ENCODE measurements around the gene MCAM. TPM values are rescaled to one million over a fixed set of nuclear protein-coding genes. Genes with fewer than 3 reads are reported as not detected.

MCAM gene
- total and polyA plus RNA-seq, 2 donors (not counting 3 experiments of a cell fraction or from before 2014, with no cell fraction given) = 1,027 to 2,543 TPM

GRCh38 chr11:119297938-119298337, 19.0 kb downstream of the MCAM start:
- no peak overlapping the region for H3K27ac ChIP-seq (ENCODE audit: insufficient read depth, low read depth, low read length)
- no peak for FAIRE-seq
- H4K20me1 ChIP-seq (replicated peaks; ENCODE audit: control insufficient read depth, extremely low read depth, insufficient read depth, low read length) = no peaks in the 10 kb centered on the region
- intact Hi-C loops (cut with micrococcal nuclease) (no loop called here), dilution Hi-C loops (cut with MboI; ENCODE audit: extremely low pct_ligation_motif_present, low sequenced_read_pairs) (no loop called here)
- H3K9me3 ChIP-seq (replicated peaks; ENCODE audit: control insufficient read depth, insufficient read depth, low read length) = no peaks in the 10 kb centered on the region
- H3K4me2 ChIP-seq (ENCODE audit: insufficient read depth, low read length) = no peak overlapping the region
- H3K4me1 ChIP-seq (ENCODE audit: control insufficient read depth, extremely low read depth, insufficient read depth, low read length) = no peaks in the 10 kb centered on the region
- BruUV-seq (replicated peaks) = no TSS peak
- peaks cover 23 to 24% of the 10 kb centered on the region in 2 experiments for H3K36me3 ChIP-seq (ENCODE audit: control insufficient read depth in 2 of 2, extremely low read depth in 1 of 2, insufficient read depth in 2 of 2, low read length in 2 of 2)
- no peaks in the 10 kb centered on the region for H3K79me2 ChIP-seq (ENCODE audit: control insufficient read depth, insufficient read depth, low read length)
- POLR2A ChIA-PET = no interaction called here
- H3K9me1 ChIP-seq (replicated peaks; ENCODE audit: control insufficient read depth, extremely low read depth, insufficient read depth, low read length) = no peaks in the 10 kb centered on the region
- no peak overlapping the region for H2AFZ ChIP-seq (ENCODE audit: low read depth, low read length)
- no peaks in the 10 kb centered on the region for H3K27me3 ChIP-seq (ENCODE audit: control insufficient read depth in 2 of 2, insufficient read depth in 2 of 2, low read length in 2 of 2)
- no peak overlapping the region for H3K9ac ChIP-seq (replicated peaks; ENCODE audit: extremely low read depth, insufficient read depth, low read length)
- CTCF ChIA-PET = interaction anchor here (0.6 to 1.9 kb wide), 4 partner anchors 15 to 30 kb away, joined by 3 to 4 read pairs (median 3); no protein-coding TSS in a partner anchor
- no peak overlapping the region for H3K4me3 ChIP-seq (replicated peaks in 1 of 3; ENCODE audit: insufficient read depth in 1 of 3, low read depth in 1 of 3, low read length in 3 of 3)
- TF ChIP-seq JUN (IDR thresholded peaks at IDR 0.05; ENCODE audit: borderline replicate concordance, insufficient read depth, insufficient read length, low read depth) = no peak
- TF ChIP-seq MYC (IDR thresholded peaks at IDR 0.05; ENCODE audit: low read depth, low read length) = no peak
- TF ChIP-seq CTCF (IDR thresholded peaks at IDR 0.05; ENCODE audit: extremely low read depth in 1 of 2, insufficient read depth in 1 of 2, low read depth in 1 of 2, low read length in 2 of 2) = no peak
- no peak for TF ChIP-seq MAX (IDR thresholded peaks at IDR 0.05; ENCODE audit: insufficient read depth, insufficient read length)
- no peak for TF ChIP-seq FOS (IDR thresholded peaks at IDR 0.05; ENCODE audit: borderline replicate concordance, insufficient read depth, low read length)
- TF ChIP-seq POLR2AphosphoS5 (IDR thresholded peaks at IDR 0.05; ENCODE audit: insufficient read depth, low read depth, low read length) = no peak
- no peak for TF ChIP-seq EZH2 (IDR thresholded peaks at IDR 0.05; ENCODE audit: borderline replicate concordance, low read depth, low read length, severe bottlenecking)
- TF ChIP-seq POLR2A (IDR thresholded peaks at IDR 0.05; ENCODE audit: low read depth, low read length) = no peak
- no peak for TF ChIP-seq GATA2 (IDR thresholded peaks at IDR 0.05; ENCODE audit: insufficient read depth, insufficient read length, low read depth, low read length)
- DNase-seq (ENCODE audit: low read depth, low spot score) = no peak

Measured in endothelial cell of umbilical vein (primary cell).